Activated T-cell treated with anti-CD3 and anti-CD28 coated beads, Interleukin-2, amount 50 U/mL, for 72 hours (primary cell): ENCODE data around the gene METTL21C. TPM values are rescaled to one million over a fixed set of nuclear protein-coding genes. Genes with fewer than 3 reads are reported as not detected.

Experiments used
- ATAC-seq, 2 donors: fragments of 150-1000 bp; cut with Tn5 transposase; replicated peaks in 1 of 2; 2 replicates each; pipeline ENCODE4 v1.10.0; 2021; ENCODE audit warnings: moderate library complexity in 2 of 2, mild to moderate bottlenecking in 1 of 2
- DNase-seq, 2 donors: peaks; one replicate each; pipeline ENCODE4 v3.0.0; 2021 to 2022; ENCODE audit warnings: mixed read lengths in 1 of 2
- H3K27ac Mint-ChIP-seq: one replicate; pipeline ENCODE4 v1.8.0; 2022; ENCODE audit warnings: mild to moderate bottlenecking, moderate library complexity, mixed read lengths
- H3K27me3 Mint-ChIP-seq: one replicate; pipeline ENCODE4 v1.8.0; 2022; ENCODE audit warnings: low read depth, mixed read lengths
- H3K36me3 Mint-ChIP-seq, 2 donors: one replicate each; pipeline ENCODE4 v1.8.0; 2022; ENCODE audit warnings: mixed read lengths in 2 of 2, mild to moderate bottlenecking in 1 of 2; ENCODE audit not compliant: insufficient read depth in 2 of 2
- H3K4me1 Mint-ChIP-seq: one replicate; pipeline ENCODE4 v1.8.0; 2022; ENCODE audit warnings: low read depth, mixed read lengths
- H3K4me3 Mint-ChIP-seq, 2 donors: one replicate each; pipeline ENCODE4 v1.8.0; 2022; ENCODE audit warnings: mild to moderate bottlenecking in 2 of 2, mixed read lengths in 2 of 2, moderate library complexity in 2 of 2
- H3K9me3 Mint-ChIP-seq, 2 donors: one replicate each; pipeline ENCODE4 v1.8.0; 2022; ENCODE audit warnings: mixed read lengths in 2 of 2
- total RNA-seq, 2 donors: library from RNA; stranded (reverse); gene quantifications; one replicate each; pipeline ENCODE4 v1.2.3, GENCODE V29; 2022

The METTL21C gene
- total RNA-seq = not detected

DNA sequence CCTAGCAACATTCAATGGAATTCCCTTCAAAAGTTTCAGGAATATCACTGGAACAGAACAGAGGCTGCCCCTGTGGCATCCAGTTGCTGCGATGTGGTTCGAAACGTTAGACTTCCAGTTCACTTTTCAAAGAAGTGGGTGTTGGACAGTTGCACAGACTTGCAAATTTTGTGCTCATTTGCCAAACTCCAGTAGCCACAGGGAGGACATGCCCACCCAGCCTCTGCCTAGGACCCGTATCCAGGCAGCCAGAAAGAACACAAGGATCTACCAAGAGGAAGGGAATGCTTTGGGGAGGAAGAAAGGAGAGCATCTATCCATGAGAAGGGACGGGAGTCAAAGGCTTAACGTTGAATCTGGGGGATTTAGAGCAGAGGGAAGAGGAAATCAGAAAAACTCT is at the start of gene METTL21C:
Gene METTL21C (minus strand): TSS at position 108 of the 400 bp plus-strand sequence. CDS start 546 bp downstream, outside the sequence.
- H3K9me3 Mint-ChIP-seq = peaks cover 2 to 3% of the 10 kb centered on the region in 2 donors
- ATAC-seq = no peak
- H3K27ac Mint-ChIP-seq = no peak within 1 kb of the TSS

DNA sequence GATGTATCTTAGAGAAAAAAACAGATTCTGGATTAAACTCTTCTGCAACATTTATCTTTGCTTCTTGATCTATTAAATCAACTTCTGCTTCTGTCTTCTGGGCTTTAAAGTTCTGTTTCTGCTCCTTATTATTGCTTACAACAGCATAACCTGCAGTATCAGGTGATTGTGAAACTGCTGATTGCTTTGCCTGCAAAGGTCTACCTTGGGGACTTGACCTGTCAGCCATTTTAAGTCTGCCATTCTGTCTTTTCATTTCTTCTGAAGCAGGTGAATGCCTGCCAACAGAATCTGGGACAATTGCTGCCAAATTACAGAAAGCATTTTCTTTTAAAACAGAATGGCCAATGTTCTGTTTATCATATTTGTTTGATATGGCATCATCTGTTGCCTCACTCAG is 47.7 kb upstream of the METTL21C start:
- Mint-ChIP-seq H3K4me1 (no peaks in the 10 kb centered on the region), H3K9me3 (peaks cover 4 to 11% of the 10 kb centered on the region in 2 donors), H3K27me3 (peaks cover 66% of the 10 kb centered on the region), H3K4me3 (no peak overlapping the region), H3K36me3 (peaks cover 1 to 7% of the 10 kb centered on the region in 2 donors), H3K27ac (no peak overlapping the region)
- ATAC-seq (no peak), DNase-seq (no peak)

More for the DNA sequence above, at the start of gene METTL21C:
- peaks cover 2% of the 10 kb centered on the region in 2 donors for H3K36me3 Mint-ChIP-seq
- peaks cover 46% of the 10 kb centered on the region for H3K27me3 Mint-ChIP-seq
- DNase-seq = no peak
- H3K4me1 Mint-ChIP-seq = no peaks in the 10 kb centered on the region
- H3K4me3 Mint-ChIP-seq = no peak within 1 kb of the TSS

DNA sequence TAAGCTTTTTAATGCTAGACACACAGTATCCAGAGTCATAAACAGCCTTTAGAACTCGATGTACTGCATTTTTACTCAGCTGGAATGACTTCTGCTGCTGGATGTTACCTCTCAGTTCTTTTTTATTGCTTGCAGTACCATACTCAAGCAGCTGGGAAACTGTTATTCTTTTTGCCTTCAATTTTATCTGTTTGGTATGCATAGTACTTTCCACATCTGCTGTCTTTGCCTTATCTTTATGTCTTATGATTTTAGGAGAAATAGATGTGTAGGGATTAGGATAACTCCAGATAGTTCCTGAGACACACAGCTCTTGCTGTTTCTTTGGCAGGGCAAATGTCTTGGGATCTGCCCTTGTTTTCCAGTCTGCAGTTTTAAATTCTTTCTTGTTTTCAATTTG is 47.3 kb upstream of the METTL21C start:
- Mint-ChIP-seq H3K4me1 (no peaks in the 10 kb centered on the region), H3K9me3 (peaks cover 4 to 11% of the 10 kb centered on the region in 2 donors), H3K4me3 (no peak overlapping the region), H3K36me3 (peaks cover 1 to 7% of the 10 kb centered on the region in 2 donors), H3K27ac (no peak overlapping the region), H3K27me3 (peaks cover 62% of the 10 kb centered on the region)
- ATAC-seq (no peak), DNase-seq (no peak)

DNA sequence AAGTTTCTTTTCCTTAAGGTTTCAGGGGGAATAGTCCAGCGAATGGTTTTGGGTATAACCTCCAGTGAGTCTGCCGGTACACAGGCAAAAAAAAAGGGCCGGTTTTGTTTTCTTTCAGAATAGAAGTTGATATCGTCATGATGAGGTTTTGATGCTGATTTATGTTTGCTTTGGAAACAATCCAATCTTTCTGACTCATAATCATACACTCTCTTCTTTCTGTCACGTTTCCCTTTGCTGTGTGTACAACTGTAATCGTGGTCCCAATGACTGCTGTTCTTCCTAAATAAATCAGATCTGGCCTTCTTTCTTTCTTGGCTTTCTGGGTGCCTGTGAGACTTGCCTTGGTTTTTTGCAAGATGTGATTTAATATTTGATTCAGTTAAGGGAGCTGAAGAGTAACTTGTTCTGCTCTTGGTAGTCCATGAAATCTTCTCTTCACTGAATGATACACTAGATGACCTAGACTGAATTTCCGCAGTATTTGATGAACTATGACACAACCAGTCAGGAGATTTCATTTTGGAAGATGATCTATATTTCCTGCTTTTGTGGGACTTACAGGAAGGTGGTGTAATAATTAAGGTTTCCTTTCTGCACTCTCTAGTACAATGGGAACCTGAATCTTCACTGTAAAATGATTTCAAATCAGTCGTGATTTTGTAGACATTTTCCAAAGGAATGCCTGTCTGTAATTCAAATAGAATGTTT is 34.9 kb upstream of the METTL21C start:
- no peak for DNase-seq
- H3K36me3 Mint-ChIP-seq = no peaks in the 10 kb centered on the region
- no peak overlapping the region for H3K27ac Mint-ChIP-seq
- H3K27me3 Mint-ChIP-seq = no peaks in the 10 kb centered on the region
- peak overlapping the region in 1 of 2 donors; percentile 4 for H3K4me3 Mint-ChIP-seq
- H3K9me3 Mint-ChIP-seq = no peaks in the 10 kb centered on the region
- peak; percentile 68 to 89 for ATAC-seq
- H3K4me1 Mint-ChIP-seq = peaks cover 6% of the 10 kb centered on the region

DNA sequence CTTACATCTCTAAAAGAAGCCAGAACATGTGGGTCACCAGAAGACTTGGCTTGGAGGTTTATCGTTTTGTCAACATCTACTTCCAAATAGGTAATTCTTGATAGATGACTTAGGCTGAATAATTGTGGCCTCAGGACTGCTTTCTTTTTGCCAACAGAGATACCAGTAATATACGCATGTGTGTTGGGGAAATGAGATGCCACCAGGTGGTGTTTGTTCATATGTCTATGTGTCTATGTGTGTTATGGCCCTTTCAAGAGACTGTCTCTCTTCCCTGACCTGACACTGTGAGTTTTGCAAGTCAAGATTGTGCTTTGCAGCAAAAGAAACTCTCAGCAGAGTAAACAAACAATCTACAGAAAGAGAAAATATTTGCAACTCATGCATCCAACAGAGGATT is 31.6 kb upstream of the METTL21C start:
- H3K9me3 Mint-ChIP-seq = no peaks in the 10 kb centered on the region
- DNase-seq (no peak), ATAC-seq (no peak)
- no peak overlapping the region for H3K27ac Mint-ChIP-seq
- no peak overlapping the region for H3K4me3 Mint-ChIP-seq
- H3K4me1 Mint-ChIP-seq = peaks cover 6% of the 10 kb centered on the region
- peaks cover 7% of the 10 kb centered on the region for H3K27me3 Mint-ChIP-seq
- H3K36me3 Mint-ChIP-seq = no peaks in the 10 kb centered on the region

DNA sequence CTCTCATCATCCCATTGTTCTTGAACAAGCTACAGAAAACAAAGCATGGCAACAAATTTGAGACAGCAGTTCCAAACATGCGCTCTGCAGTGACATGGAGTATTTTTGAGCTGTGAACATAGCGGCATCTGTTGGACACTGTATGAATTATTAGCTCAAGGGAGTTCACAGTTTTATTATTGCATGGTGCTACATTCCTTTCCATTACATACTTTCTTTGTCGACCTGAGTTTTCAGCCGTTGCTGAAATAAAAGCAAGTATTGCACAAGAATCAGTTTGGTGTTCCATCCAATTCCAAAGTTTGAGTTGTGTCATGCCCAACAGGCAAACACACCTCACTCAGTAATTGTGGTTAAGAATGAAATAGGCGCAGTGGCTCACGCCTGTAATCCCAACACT is 30.1 kb upstream of the METTL21C start:
- ATAC-seq = peak in 1 of 2 donors; percentile 34
- no peaks in the 10 kb centered on the region for H3K36me3 Mint-ChIP-seq
- no peak overlapping the region for H3K27ac Mint-ChIP-seq
- H3K4me3 Mint-ChIP-seq = no peak overlapping the region
- H3K9me3 Mint-ChIP-seq = no peaks in the 10 kb centered on the region
- peaks cover 7% of the 10 kb centered on the region for H3K27me3 Mint-ChIP-seq
- H3K4me1 Mint-ChIP-seq = peaks cover 6% of the 10 kb centered on the region
- DNase-seq = no peak

DNA sequence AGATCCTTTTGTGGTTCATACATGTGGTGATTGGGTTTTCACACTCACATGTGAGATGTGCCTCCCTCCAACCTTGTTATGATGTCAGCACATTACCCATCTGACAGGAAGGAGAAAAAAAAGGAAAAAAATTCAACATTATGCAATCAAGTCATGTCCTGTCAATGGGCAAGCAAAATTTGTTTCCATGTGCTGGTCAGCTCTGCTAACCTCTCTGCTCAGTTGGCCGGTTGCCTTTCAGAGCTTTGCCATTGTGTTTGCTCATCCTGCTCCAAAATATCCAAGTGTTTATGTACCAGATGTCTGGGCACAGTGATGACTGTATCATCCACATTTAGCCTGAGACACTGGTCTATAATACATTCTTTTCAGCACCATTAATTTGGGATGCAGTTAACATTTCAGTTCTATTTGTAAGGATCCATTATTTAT is 27.0 kb upstream of the METTL21C start:
- Mint-ChIP-seq H3K27me3 (peaks cover 7% of the 10 kb centered on the region), H3K9me3 (no peaks in the 10 kb centered on the region), H3K27ac (no peak overlapping the region), H3K4me3 (no peak overlapping the region), H3K36me3 (no peaks in the 10 kb centered on the region), H3K4me1 (no peaks in the 10 kb centered on the region)
- ATAC-seq (no peak), DNase-seq (no peak)

DNA sequence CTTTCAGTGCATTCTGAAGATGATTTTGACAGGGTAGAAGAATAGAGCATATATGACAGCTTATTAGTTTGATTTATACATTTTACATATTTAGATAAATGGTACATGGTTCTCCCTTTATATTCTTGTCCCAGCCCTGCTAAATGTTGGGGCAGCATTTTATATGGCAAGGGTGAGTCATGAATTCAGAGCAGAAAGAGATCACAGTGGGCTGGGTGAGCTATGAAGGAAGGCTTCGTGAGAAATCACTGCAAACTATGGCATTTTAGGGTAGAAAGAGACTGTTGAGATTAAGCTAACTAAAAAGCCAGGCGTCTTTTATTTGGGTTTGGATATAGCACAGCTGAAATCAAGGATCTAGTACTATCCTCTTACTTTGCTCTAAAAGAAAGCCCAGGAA is 23.9 kb upstream of the METTL21C start:
- Mint-ChIP-seq H3K4me1 (no peaks in the 10 kb centered on the region), H3K27ac (no peak overlapping the region), H3K36me3 (no peaks in the 10 kb centered on the region), H3K27me3 (peaks cover 7% of the 10 kb centered on the region), H3K9me3 (no peaks in the 10 kb centered on the region), H3K4me3 (no peak overlapping the region)
- DNase-seq (no peak), ATAC-seq (no peak)

DNA sequence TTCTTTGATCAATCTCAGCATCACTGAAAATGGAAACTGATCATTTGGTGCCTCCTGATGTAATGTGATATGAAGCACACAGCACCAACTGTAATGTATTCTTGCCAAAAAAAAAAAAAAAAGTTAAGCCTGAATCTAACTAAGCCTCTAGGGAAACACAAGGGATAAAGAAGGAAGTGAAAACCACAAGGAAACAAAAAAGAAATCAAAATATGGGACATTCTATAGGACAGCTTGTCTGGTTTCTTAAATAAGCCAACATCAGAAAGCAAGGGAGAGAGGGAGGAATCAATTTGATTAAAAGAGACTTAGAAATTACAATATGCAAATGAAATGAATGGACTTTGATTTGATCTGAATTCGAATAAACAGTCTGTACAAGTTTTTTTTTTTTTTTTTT is 20.6 kb upstream of the METTL21C start:
- H3K9me3 Mint-ChIP-seq = no peaks in the 10 kb centered on the region
- H3K4me3 Mint-ChIP-seq = no peak overlapping the region
- no peak overlapping the region for H3K27ac Mint-ChIP-seq
- H3K4me1 Mint-ChIP-seq = no peaks in the 10 kb centered on the region
- DNase-seq (no peak), ATAC-seq (no peak)
- H3K36me3 Mint-ChIP-seq = no peaks in the 10 kb centered on the region
- no peaks in the 10 kb centered on the region for H3K27me3 Mint-ChIP-seq

DNA sequence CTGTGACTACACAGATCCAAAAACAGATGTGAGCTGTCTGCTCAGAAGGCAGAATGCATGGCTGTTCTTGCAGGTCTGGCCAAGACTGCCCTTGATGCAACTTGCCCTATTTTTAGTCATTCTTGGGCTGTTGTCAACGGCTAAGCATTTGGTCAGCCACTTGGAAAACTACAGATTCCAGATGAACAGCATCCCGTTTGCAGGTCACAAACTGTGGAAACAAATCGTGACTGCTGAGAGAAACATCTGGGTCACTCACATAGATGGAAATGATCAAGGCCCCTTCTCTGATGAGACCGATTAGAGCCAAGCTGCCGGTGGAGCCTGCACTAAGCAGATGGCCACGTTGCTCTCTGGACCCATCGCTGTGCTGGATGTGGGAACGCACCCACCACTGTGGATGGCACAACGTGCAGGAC is 15.4 kb upstream of the METTL21C start:
- DNase-seq = no peak

DNA sequence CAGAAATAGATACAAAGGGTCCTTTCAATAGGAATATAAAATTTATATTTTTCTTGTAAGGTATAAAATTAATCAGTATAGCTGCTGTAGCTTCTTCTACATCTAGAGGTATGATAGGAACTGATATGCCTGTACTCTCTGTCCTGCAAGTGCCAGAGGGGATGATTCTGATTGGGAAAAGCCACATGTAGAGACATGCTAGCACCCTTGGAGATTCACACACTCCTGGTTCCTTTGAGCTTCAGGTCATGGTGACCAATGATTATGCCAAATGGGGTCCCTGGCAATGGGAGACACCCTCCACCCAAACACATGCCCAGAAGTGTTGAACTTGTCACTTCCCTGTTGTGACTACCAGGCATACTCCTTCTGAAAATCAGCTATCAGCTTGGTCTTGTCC is 14.7 kb upstream of the METTL21C start:
- no peak overlapping the region for H3K4me3 Mint-ChIP-seq
- DNase-seq = no peak
- no peaks in the 10 kb centered on the region for H3K4me1 Mint-ChIP-seq
- peaks cover 0 to 4% of the 10 kb centered on the region in 2 donors for H3K36me3 Mint-ChIP-seq
- H3K9me3 Mint-ChIP-seq = peaks cover 0 to 3% of the 10 kb centered on the region in 2 donors
- ATAC-seq = no peak
- no peak overlapping the region for H3K27ac Mint-ChIP-seq
- H3K27me3 Mint-ChIP-seq = peaks cover 14% of the 10 kb centered on the region

More for the DNA sequence above, 15.4 kb upstream of the METTL21C start:
- H3K27ac Mint-ChIP-seq = no peak overlapping the region
- H3K4me3 Mint-ChIP-seq = no peak overlapping the region
- no peaks in the 10 kb centered on the region for H3K4me1 Mint-ChIP-seq
- peaks cover 14% of the 10 kb centered on the region for H3K27me3 Mint-ChIP-seq
- peaks cover 0 to 3% of the 10 kb centered on the region in 2 donors for H3K9me3 Mint-ChIP-seq
- ATAC-seq = no peak
- H3K36me3 Mint-ChIP-seq = peaks cover 0 to 4% of the 10 kb centered on the region in 2 donors

DNA sequence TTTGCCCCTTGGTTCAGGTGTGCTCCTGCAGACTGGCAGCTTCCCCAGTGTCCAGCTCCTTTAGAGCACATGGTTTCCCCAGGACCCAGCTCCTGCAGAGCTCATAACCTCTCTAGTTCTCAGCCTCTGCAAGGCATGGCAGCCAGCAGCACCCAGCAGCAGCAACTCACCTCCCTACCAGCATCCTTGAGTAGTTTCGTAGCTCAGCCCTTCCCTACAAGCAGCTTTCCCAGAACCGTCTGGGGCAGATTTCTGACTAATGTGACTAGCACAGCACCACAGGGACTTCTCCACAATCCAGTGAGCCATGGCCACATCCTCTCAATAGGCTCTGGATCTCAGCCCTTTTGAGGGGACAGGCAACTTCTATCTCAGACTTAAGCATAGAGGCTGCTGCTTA is 14.1 kb upstream of the METTL21C start:
- Mint-ChIP-seq H3K27ac (no peak overlapping the region), H3K9me3 (peaks cover 0 to 3% of the 10 kb centered on the region in 2 donors), H3K36me3 (peaks cover 0 to 4% of the 10 kb centered on the region in 2 donors), H3K4me1 (no peaks in the 10 kb centered on the region), H3K4me3 (no peak overlapping the region), H3K27me3 (peaks cover 17% of the 10 kb centered on the region)
- ATAC-seq = no peak
- DNase-seq = no peak

DNA sequence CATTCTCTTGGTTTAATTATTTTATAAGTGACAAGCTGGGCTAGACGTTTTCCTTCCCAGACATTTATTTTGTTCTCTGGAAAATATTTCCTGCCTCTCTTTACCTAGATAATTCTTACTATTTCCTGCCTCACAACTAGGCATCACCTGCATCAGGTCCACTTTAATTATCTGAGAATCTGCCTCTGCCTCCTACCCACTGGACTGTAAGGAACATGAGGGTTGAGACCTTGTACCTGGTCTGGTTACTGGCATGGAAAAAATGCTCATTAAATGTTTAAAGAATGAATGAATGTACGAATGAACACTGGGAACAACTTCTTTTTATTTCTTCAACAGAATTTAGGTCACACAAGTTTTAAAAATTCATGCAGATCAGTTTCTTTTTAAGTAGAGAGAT is 13.4 kb upstream of the METTL21C start:
- Mint-ChIP-seq H3K4me1 (no peaks in the 10 kb centered on the region), H3K4me3 (no peak overlapping the region), H3K27me3 (peaks cover 25% of the 10 kb centered on the region), H3K27ac (no peak overlapping the region), H3K36me3 (peaks cover 0 to 4% of the 10 kb centered on the region in 2 donors), H3K9me3 (peaks cover 0 to 3% of the 10 kb centered on the region in 2 donors)
- DNase-seq (no peak), ATAC-seq (no peak)

DNA sequence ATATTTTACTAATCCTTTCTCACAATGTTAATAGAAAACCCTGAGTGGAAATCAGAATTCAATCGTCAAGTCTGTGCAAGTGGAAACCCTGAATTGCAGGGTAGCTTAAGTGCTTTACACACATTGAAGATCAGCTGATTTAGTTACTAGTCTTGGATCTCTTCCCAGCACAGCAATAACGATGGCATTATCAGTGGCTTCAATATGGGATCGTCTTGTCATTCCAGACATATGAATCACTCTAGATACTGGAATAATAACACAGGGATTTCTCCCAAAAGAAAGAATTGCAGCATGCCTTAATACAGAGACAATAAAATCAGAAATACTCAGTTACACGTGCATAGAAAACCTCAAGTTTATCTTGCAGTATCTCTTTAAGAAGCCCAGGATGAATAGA is 12.6 kb upstream of the METTL21C start:
- Mint-ChIP-seq H3K9me3 (peaks cover 0 to 3% of the 10 kb centered on the region in 2 donors), H3K4me1 (no peaks in the 10 kb centered on the region), H3K36me3 (peaks cover 0 to 4% of the 10 kb centered on the region in 2 donors), H3K27me3 (peaks cover 26% of the 10 kb centered on the region), H3K27ac (no peak overlapping the region), H3K4me3 (no peak overlapping the region)
- no peak for ATAC-seq
- no peak for DNase-seq
